ENCODE measurements around the gene DCTN1.

DCTN1 gene

GRCh38 chr2:74413001-74413698, 33.0 kb upstream of the DCTN1 start:
- DNase-seq: no peak

DNA sequence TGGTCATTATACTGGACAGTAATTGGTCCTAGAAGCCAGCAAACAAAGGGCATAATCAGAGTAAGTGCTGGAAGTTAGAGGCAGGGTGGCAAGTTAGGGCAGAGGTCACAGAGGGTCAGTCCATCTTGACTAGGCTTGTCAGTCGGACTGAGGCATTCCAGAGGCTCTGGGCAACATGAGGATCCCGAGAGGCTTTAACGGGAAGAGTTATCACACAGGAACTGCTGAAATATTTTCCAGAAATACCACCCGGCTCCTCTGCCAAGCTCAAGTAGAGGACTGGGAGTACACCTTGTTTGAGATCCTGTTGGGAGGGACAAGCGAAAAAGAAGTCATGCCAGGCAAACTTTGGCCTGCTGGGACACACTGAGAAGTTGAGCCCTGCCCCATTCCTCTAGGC, 27.6 kb upstream of the DCTN1 start:
- no peak for DNase-seq

DNA sequence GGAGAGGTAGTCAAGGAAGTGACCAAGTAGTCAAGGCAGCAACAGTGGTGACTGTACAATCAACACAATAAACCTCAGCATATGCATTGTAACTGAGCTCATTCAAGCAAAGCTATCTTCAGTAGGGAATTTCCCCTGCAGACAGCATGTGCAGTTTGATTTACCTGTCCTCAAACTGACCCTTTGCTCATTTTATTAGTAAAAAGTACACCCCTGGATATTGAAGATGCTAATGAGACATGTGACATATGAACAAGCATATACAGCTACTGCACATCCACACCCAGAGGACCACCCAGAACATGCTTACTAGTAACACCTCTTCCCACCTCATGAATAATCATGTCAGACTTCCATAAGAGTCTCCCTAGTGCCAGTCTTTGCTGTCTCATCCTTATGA, 25.9 kb upstream of the DCTN1 start:
- DNase-seq: no peak

GRCh38 chr2:74401891-74402290, 21.8 kb upstream of the DCTN1 start:
- DNase-seq: no peak

GRCh38 chr2:74399785-74400184, 19.7 kb upstream of the DCTN1 start:
- no peak for DNase-seq

- no peak for DNase-seq
Measured at GRCh38 chr2:74396149-74396548, 16.0 kb upstream of the DCTN1 start.

GRCh38 chr2:74393525-74393924, 13.4 kb upstream of the DCTN1 start:
- DNase-seq: no peak

DNA sequence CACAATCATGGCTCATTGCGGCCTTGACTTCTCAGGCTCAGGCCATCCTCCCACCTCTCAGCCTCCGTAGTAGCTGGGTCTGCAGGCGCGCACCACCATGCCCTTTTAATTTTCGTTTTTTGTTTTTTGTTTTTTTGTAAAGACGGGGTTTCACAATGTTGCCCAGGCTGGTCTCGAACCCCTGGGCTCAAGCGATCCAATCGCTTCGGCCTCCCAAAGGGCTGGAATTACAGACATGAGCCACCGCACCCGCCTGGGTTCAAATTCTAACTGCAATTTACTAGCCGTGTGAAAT, 12.3 kb upstream of the DCTN1 start:
- no peak for DNase-seq

GRCh38 chr2:74391580-74392448, 11.7 kb upstream of the DCTN1 start:
- DNase-seq: peak; percentile 91

DNA sequence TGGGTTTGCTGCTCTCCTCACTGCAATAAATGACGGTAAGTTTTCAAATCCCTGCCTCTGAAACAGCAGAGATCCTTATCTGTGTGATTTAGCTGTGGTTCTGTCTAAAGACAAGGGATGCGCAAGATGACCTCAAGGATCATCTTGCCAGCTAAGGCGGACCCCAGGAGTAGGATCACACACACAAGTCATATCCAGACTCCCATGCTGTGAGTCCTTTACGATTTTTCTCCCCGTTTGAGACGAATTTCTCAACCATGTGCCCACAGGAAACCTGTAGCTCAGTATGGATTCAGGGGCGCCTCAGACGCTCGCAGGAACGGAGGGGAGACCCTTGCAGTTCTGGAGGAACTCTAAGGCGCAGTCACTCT, 11.1 kb upstream of the DCTN1 start:
- no peak for DNase-seq

DNA sequence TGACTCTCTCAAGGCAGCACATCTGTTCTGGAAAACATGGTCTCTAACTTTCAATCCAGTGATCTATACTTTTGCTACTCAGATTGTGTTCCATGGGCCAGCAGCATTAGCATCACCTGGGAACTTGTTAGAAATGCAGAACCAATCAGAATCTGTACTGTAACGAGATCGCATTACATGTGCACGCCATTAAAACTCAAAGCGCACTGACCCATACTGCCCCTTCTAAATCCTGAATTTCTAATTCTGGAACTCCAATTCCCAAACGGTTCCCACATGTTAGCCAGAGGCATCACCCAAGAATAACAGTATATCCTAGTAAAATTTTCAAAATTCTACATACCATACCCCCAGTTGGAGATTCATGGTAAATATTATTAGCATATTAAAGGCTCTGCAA, 10.5 kb upstream of the DCTN1 start:
- DNase-seq: no peak

GRCh38 chr2:74387346-74387745, 7.2 kb upstream of the DCTN1 start:
- no peak for DNase-seq

GRCh38 chr2:74385396-74385795, 5.3 kb upstream of the DCTN1 start:
- no peak for DNase-seq

DNA sequence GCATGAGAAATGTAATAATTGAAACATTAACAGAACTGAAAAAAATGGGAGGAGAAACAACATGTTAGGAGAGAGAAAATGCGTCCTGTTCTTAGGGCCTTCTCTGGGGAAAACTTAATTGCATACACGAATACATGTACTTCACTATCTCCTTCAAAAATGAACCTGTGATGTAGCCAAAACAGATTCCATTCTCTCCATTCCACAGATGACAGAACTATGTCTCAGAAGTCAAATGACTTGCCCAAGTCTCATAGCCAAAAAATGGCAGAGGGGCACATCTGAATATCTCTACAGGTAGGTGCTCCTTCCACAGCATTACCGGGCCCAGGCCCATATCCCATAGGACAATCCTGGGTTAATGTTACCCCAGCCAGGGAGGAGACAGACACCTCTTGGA, 3.9 kb upstream of the DCTN1 start:
- DNase-seq: no peak

- no peak for DNase-seq
Measured at GRCh38 chr2:74383254-74383653, 3.1 kb upstream of the DCTN1 start.

- DNase-seq: no peak
Measured at GRCh38 chr2:74381751-74382150, 1.6 kb upstream of the DCTN1 start.

DNA sequence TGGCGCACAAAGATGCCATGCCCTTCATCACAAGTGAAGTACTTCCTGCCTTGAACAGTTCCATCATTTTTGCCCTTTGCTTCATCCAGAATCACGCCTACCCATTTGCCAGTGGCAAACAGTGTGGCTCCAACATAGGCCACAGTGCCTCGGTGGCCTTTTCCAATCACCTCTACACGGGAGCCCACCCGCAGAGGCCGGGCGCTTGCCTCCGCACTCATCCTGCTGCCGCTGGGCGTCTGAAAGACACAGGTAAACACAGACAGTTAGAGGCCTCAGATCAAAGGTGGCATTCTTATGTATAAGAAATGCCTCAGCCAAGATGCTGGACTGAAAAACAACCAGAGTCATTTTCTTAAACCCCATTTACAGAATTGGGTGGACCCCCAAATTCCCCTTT, 2.1 kb downstream of the DCTN1 start:
- no peak for DNase-seq

GRCh38 chr2:74375838-74376237, 4.3 kb downstream of the DCTN1 start:
- no peak for DNase-seq

GRCh38 chr2:74374509-74375205, 5.5 kb downstream of the DCTN1 start:
- DNase-seq: no peak

- DNase-seq: no peak
Measured at GRCh38 chr2:74373985-74374384, 6.1 kb downstream of the DCTN1 start.

DNA sequence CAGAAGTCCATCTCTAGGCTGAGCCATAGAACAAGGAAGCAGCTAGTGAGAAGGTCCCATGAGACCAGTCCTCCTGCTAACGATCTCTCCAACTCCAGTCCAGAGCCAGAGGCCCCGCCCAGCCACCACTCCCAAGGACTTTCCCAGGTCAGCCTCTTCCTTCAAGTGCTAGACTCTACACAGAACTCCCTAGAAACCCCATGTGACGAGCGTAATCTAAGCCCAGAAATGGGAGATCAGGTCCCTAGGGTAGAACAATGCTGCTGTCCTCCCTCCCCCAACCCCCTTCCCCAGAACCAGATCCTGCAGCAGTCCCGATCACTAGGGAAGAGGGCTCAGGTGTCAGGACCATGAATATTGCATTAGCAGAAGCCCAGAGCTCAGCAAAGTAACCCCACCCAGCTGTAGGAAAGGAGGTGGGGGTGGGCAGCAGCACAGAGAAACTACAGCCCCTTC, 6.9 kb downstream of the DCTN1 start:
- DNase-seq: no peak

DNA sequence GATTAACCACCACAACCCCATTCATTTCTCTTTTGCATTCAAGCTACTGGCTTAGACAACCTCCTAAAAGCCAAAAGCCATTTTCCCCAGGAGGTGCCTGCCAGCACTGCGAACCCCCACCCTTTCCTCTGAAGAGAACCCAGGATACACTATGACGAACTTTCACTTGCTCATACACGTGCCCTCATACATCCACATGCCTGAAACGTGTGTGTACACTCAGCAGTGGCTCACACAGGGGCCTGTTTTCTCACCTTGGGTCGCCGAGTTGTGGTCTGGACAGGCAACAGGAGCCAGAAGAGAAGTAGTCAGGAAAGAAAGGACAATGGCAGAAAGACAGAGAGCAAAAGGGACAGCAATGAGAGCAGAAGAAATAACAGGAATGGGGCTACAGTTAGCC, 7.4 kb downstream of the DCTN1 start:
- DNase-seq: no peak

GRCh38 chr2:74371421-74371820, 8.7 kb downstream of the DCTN1 start:
- no peak for DNase-seq

DNA sequence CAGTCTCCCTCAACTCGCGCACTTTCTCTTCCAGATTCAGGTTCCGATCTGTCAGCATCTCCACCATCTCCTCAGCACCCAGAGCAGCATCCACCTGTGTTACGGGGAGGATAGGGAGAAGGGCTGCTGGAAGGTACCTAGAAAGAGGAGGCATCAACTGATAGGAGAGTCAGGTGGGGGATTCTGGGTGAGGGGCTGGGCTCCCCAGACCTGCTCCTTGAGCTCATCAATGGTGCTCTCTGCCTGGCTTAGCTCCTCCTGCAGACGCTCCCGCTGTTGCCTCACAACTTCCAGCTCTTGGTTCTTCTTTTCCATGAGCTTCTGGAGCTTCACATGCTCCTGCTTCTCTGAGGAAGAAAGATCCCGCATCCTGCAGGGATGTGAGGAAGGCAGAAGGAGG, 10.1 kb downstream of the DCTN1 start:
- DNase-seq: no peak

All from stimulated activated naive CD4-positive, alpha-beta T cell treated with Interleukin-2 at 50 U/mL for 16 hours (primary cell).